ENCODE data around the gene MED15. TPM values are rescaled to one million over a fixed set of nuclear protein-coding genes. Genes with fewer than 3 reads are reported as not detected.

MED15 gene
- total and polyA plus RNA-seq, 2 experiments from 2014 or later: 29.2 to 43.5 TPM

DNA sequence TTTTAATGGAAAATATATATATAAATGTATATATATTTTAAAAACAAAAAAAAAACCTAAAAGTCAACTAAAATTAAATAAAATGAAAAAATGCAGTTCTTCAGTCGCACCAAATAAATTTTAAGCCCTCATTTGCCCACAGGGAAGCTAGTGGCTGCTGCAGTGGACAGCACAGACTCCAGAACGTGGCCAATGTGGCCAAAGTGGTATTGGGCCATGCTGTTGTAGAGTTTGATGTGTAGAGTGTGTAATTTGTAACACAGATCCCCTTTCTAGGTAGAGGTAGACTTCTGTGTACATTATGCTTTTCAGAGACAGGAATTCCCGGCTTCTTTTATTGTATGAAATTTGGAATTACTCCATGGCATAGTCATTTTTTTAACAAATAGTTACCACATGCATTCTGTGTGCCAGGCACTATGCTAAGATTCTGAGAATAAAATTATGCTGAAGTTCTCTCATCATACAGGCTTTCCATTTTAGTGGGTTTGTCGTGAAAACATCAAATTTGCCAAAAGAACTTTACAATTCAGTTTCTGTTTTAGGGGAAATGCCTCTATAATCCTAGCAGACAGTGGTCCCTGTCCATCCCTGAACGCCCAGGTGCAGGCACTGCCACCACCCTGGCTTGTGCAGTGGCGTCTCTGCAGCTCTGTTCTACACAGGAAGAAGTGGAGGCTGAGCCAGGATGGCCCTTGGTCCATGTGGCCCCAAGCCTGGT, 68.5 kb downstream of the MED15 start:
- Histone ChIP-seq H3K79me2 (replicated peaks; ENCODE audit: insufficient read depth) (no peaks in the 10 kb centered on the region), H3F3A (replicated peaks; ENCODE audit: low read depth) (no peaks in the 10 kb centered on the region), H2AFZ (no peak overlapping the region), H3K4me2 (no peak overlapping the region), H4K20me1 (replicated peaks; ENCODE audit: insufficient read depth) (peaks cover 17% of the 10 kb centered on the region), H3K27ac (ENCODE audit: low read depth) (no peak overlapping the region), H3K9me2 (ENCODE audit: insufficient read depth) (no peaks in the 10 kb centered on the region), H3K4me1 (ENCODE audit: insufficient read depth) (no peaks in the 10 kb centered on the region), H3K27me3 (ENCODE audit: insufficient read depth) (no peaks in the 10 kb centered on the region), H3K4me3 (no peak overlapping the region), H3K36me3 (ENCODE audit: insufficient read depth) (peaks cover 10% of the 10 kb centered on the region)
- no peak overlapping the region for H3K4me3 Mint-ChIP-seq
- DNase-seq (ENCODE audit: low spot score) (no peak), ATAC-seq (no peak)
- H3K27ac Mint-ChIP-seq: no peak overlapping the region
- H3K9me3 Mint-ChIP-seq: no peaks in the 10 kb centered on the region
- peaks cover 38% of the 10 kb centered on the region for H3K36me3 Mint-ChIP-seq (ENCODE audit: low read depth)
- H3K4me1 Mint-ChIP-seq: no peaks in the 10 kb centered on the region
- H3K27me3 Mint-ChIP-seq (ENCODE audit: insufficient read depth, low read depth, poor library complexity): peaks cover 7% of the 10 kb centered on the region
- TF ChIP-seq ZNF331 (CRISPR knock-in tag; IDR thresholded peaks at IDR 0.05; ENCODE audit: low read depth) (no peak), NANOG (IDR thresholded peaks at IDR 0.05; ENCODE audit: borderline replicate concordance) (no peak), JUNB (IDR thresholded peaks at IDR 0.05; ENCODE audit: unreplicated experiment) (no peak), EZH2phosphoT487 (IDR thresholded peaks at IDR 0.05; ENCODE audit: unreplicated experiment) (no peak), ZNF114 (CRISPR knock-in tag; IDR thresholded peaks at IDR 0.05) (no peak), EZH2 (IDR thresholded peaks at IDR 0.05; ENCODE audit: low read depth, unreplicated experiment) (no peak), STAT1 (IDR thresholded peaks at IDR 0.05; ENCODE audit: unreplicated experiment) (no peak), ETS1 (IDR thresholded peaks at IDR 0.05) (no peak), CREB1 (CRISPR knock-in tag; IDR thresholded peaks at IDR 0.05; ENCODE audit: low read depth) (no peak), ZNF462 (CRISPR knock-in tag; IDR thresholded peaks at IDR 0.05) (no peak), POLR2AphosphoS5 (IDR thresholded peaks at IDR 0.05; ENCODE audit: low read depth) (no peak)
- TF ChIP-seq, protein P1, sequence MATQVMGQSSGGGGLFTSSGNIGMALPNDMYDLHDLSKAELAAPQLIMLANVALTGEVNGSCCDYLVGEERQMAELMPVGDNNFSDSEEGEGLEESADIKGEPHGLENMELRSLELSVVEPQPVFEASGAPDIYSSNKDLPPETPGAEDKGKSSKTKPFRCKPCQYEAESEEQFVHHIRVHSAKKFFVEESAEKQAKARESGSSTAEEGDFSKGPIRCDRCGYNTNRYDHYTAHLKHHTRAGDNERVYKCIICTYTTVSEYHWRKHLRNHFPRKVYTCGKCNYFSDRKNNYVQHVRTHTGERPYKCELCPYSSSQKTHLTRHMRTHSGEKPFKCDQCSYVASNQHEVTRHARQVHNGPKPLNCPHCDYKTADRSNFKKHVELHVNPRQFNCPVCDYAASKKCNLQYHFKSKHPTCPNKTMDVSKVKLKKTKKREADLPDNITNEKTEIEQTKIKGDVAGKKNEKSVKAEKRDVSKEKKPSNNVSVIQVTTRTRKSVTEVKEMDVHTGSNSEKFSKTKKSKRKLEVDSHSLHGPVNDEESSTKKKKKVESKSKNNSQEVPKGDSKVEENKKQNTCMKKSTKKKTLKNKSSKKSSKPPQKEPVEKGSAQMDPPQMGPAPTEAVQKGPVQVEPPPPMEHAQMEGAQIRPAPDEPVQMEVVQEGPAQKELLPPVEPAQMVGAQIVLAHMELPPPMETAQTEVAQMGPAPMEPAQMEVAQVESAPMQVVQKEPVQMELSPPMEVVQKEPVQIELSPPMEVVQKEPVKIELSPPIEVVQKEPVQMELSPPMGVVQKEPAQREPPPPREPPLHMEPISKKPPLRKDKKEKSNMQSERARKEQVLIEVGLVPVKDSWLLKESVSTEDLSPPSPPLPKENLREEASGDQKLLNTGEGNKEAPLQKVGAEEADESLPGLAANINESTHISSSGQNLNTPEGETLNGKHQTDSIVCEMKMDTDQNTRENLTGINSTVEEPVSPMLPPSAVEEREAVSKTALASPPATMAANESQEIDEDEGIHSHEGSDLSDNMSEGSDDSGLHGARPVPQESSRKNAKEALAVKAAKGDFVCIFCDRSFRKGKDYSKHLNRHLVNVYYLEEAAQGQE (IDR thresholded peaks at IDR 0.05; ENCODE audit: unreplicated experiment): no peak
- TF ChIP-seq, protein P2, sequence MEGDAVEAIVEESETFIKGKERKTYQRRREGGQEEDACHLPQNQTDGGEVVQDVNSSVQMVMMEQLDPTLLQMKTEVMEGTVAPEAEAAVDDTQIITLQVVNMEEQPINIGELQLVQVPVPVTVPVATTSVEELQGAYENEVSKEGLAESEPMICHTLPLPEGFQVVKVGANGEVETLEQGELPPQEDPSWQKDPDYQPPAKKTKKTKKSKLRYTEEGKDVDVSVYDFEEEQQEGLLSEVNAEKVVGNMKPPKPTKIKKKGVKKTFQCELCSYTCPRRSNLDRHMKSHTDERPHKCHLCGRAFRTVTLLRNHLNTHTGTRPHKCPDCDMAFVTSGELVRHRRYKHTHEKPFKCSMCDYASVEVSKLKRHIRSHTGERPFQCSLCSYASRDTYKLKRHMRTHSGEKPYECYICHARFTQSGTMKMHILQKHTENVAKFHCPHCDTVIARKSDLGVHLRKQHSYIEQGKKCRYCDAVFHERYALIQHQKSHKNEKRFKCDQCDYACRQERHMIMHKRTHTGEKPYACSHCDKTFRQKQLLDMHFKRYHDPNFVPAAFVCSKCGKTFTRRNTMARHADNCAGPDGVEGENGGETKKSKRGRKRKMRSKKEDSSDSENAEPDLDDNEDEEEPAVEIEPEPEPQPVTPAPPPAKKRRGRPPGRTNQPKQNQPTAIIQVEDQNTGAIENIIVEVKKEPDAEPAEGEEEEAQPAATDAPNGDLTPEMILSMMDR (conservative IDR thresholded peaks at IDR 0.05; ENCODE audit: low read depth in 2 of 2): no peak
